RWPE2 (cell line): ENCODE results near the gene FER.

Experiments used
- ATAC-seq: fragments of 200-7000 bp; cut with Tn5 transposase; 3 replicates; pipeline ENCODE4 v1.9.1; 2021; ENCODE audit warnings: low read depth
- DNase-seq: peaks from one replicate; pipeline ENCODE4 v3.0.0-alpha.2; 2020; ENCODE audit warnings: low spot score
- H3K27ac ChIP-seq: fragments of 450-650 bp; 2 replicates; pipeline ENCODE4 v1.5.1; 2017; ENCODE audit warnings: mild to moderate bottlenecking; ENCODE audit not compliant: poor library complexity, severe bottlenecking
- H3K27me3 ChIP-seq: fragments of 250-450 bp; sonication (Bioruptor Pico); 2 replicates; pipeline ENCODE4 v1.5.1; 2021; ENCODE audit warnings: mild to moderate bottlenecking, moderate library complexity; ENCODE audit not compliant: insufficient read depth, poor library complexity, severe bottlenecking
- H3K36me3 ChIP-seq: fragments of 250-450 bp; sonication (Bioruptor Pico); 2 replicates; pipeline ENCODE4 v1.5.1; 2020; ENCODE audit warnings: low read depth, mild to moderate bottlenecking, moderate library complexity
- H3K4me1 ChIP-seq: fragments of 250-450 bp; sonication (Bioruptor Pico); 2 replicates; pipeline ENCODE4 v1.5.1; 2021; ENCODE audit warnings: mild to moderate bottlenecking, moderate library complexity; ENCODE audit not compliant: insufficient read depth, poor library complexity, severe bottlenecking
- H3K4me3 ChIP-seq: fragments of 250-450 bp; sonication (Bioruptor Pico); 2 replicates; pipeline ENCODE4 v1.5.1; 2021; ENCODE audit warnings: mild to moderate bottlenecking, moderate library complexity; ENCODE audit not compliant: severe bottlenecking
- H3K9me3 ChIP-seq: fragments of 250-450 bp; sonication (Bioruptor Pico); 2 replicates; pipeline ENCODE4 v1.5.1; 2021; ENCODE audit warnings: mild to moderate bottlenecking, moderate library complexity; ENCODE audit not compliant: severe bottlenecking
- TF ChIP-seq, protein P1 (sequence below): fragments of 450-650 bp; IDR thresholded peaks from one replicate; pipeline ENCODE4 v1.5.1; 2017; ENCODE audit warnings: mild to moderate bottlenecking, moderate library complexity; ENCODE audit not compliant: poor library complexity, severe bottlenecking

FER gene

DNA sequence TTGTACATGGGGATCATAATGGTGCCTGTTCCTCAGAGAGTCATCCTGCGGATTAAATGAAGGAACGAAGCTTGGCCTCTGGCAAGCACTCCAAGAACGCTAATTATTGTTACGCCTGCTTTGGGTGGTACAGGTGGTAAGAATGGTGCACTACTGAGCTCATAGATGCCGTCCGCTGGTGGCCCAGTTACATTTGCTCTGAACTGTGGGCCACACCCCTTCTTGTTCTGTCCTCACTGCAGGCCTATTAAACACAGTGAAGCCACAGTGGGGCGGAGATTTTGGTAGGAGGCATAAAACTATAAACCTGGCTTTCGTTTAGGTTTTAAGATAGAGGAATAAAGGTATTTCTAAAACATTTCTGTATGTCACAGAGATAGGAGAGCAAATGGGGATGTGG lies 40.6 kb upstream of the FER start:
- DNase-seq (no peak), ATAC-seq (no peak)
- H3K9me3 ChIP-seq, result no peaks in the 10 kb centered on the region
- H3K4me1 ChIP-seq, result no peaks in the 10 kb centered on the region
- TF ChIP-seq, protein P1, sequence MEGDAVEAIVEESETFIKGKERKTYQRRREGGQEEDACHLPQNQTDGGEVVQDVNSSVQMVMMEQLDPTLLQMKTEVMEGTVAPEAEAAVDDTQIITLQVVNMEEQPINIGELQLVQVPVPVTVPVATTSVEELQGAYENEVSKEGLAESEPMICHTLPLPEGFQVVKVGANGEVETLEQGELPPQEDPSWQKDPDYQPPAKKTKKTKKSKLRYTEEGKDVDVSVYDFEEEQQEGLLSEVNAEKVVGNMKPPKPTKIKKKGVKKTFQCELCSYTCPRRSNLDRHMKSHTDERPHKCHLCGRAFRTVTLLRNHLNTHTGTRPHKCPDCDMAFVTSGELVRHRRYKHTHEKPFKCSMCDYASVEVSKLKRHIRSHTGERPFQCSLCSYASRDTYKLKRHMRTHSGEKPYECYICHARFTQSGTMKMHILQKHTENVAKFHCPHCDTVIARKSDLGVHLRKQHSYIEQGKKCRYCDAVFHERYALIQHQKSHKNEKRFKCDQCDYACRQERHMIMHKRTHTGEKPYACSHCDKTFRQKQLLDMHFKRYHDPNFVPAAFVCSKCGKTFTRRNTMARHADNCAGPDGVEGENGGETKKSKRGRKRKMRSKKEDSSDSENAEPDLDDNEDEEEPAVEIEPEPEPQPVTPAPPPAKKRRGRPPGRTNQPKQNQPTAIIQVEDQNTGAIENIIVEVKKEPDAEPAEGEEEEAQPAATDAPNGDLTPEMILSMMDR, result no peak
- no peak overlapping the region for H3K27ac ChIP-seq
- H3K4me3 ChIP-seq, result no peak overlapping the region
- H3K27me3 ChIP-seq, result no peaks in the 10 kb centered on the region
- no peaks in the 10 kb centered on the region for H3K36me3 ChIP-seq

DNA sequence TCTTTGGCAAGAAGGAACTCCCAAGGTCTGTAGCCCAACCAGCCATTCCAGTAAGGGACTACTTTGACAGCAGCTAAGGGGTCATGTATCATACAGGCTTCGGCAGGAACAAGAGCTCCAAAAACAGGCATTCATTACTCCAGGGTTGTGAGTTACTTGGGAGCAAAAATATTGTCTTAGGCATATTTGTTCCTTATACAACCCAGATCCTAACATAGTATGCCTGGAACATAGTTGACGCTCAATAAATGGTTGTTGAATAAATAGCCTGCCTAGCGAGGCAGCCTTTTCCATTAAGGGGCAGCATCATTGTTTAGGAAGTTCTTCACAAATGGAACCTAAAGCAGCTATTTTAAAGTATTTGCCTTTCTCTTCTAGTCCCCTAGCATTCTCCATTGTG lies 35.8 kb upstream of the FER start:
- Histone ChIP-seq H3K36me3 (no peaks in the 10 kb centered on the region), H3K9me3 (no peaks in the 10 kb centered on the region), H3K27me3 (no peaks in the 10 kb centered on the region), H3K27ac (no peak overlapping the region), H3K4me3 (no peak overlapping the region), H3K4me1 (no peaks in the 10 kb centered on the region)
- DNase-seq, result no peak
- TF ChIP-seq, protein P1, result no peak
- ATAC-seq, result no peak

DNA sequence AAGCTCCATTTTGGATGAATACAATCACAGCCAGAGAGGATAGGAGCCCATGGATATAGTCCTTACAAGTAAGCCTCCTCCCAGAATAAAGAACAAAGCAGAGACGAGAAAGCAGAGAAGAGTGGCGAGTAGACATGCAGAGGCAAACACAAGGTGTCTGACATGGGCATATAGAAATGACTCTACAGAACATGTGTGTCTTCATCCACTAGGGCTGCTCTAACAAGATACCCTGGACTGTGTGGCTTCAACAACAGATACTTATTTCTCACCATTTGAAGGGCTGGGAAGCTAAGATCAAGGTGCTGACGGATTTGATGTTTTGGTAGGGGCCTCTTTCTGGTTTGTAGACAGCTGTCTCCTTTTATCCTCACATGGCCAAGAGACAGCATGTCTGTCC lies 32.3 kb upstream of the FER start:
- H3K4me3 ChIP-seq, result no peak overlapping the region
- H3K4me1 ChIP-seq, result no peaks in the 10 kb centered on the region
- no peaks in the 10 kb centered on the region for H3K9me3 ChIP-seq
- H3K36me3 ChIP-seq, result no peaks in the 10 kb centered on the region
- TF ChIP-seq, protein P1, result no peak
- no peak overlapping the region for H3K27ac ChIP-seq
- ATAC-seq, result peak; percentile 29; the same call in 1 of the 3 replicates
- DNase-seq, result no peak
- no peaks in the 10 kb centered on the region for H3K27me3 ChIP-seq

DNA sequence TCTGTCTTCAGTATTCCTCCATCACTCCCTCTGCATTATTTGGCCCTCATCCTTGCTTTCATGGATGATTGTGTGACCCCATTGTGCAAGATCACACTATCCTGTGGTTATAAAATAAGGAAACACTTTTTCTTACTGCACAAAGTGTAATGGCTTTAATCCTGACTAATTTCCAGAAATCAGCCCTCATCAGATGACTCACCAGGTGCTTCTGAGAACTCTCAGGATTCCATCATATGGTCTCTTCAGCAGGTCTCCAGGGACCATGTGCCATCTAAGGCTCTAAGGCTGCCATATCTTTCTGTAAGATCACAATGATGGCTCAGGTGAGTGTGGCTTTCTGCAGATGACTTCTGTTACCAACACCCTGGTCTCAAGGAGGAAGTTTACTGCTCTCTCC lies 27.3 kb upstream of the FER start:
- TF ChIP-seq, protein P1, result no peak
- DNase-seq, result no peak
- H3K4me3 ChIP-seq, result no peak overlapping the region
- ATAC-seq, result peak; percentile 38; the same call in 1 of the 3 replicates
- no peaks in the 10 kb centered on the region for H3K9me3 ChIP-seq
- H3K27me3 ChIP-seq, result no peaks in the 10 kb centered on the region
- H3K27ac ChIP-seq, result no peak overlapping the region
- no peaks in the 10 kb centered on the region for H3K4me1 ChIP-seq
- no peaks in the 10 kb centered on the region for H3K36me3 ChIP-seq

DNA sequence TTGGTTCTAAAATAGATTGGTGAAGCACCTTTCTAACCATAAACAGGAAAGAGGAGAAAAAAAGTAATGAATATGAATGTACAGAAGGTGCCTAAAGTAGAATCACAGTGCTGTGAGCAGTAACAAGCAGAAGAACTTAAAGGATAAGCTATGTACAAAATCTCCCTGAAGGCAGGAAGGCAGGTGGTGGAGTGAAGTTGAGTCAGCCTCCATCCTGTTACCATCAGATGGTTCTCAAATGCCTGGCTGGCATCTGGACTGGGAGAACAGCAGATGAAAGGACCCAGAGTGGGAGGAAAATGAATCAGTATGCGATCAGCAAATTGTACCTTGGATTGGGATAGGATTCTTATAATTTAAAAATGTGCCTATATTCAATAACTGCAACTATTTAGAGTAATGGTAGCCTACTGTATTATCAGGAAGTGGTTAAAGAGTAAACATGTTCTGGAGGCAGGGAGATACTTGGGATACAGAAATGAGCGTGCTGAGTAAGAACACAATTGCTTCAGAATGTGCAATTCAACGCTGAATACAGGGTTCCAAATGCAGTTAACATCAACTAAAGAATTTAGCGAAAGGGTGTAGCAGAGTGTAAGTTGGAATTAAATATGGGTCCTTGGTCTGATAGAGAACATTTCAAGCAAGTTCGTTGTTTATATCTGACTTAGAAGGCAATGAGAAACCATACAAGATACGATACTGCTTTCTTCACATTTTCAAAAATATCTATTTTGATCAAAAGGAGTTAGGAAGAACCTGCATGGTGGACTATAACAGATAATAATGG lies 21.1 kb upstream of the FER start:
- H3K9me3 ChIP-seq, result no peaks in the 10 kb centered on the region
- no peaks in the 10 kb centered on the region for H3K27me3 ChIP-seq
- H3K36me3 ChIP-seq, result no peaks in the 10 kb centered on the region
- peaks cover 7% of the 10 kb centered on the region for H3K4me1 ChIP-seq
- ATAC-seq (no peak), DNase-seq (no peak)
- H3K27ac ChIP-seq, result peak overlapping the region; percentile 53
- TF ChIP-seq, protein P1, result no peak
- H3K4me3 ChIP-seq, result no peak overlapping the region
